ENCODE measurements around the gene GALNT12.
A peak's percentile ranks its signal among the peaks of the same experiment; 100 is the strongest.

Gene GALNT12

GRCh38 chr9:98786750-98787510 is 20.5 kb upstream of the GALNT12 start:
- Histone ChIP-seq H3K27me3 (ENCODE audit: control insufficient read depth, insufficient read depth, low read length) (no peaks in the 10 kb centered on the region), H3K9me3 (ENCODE audit: control insufficient read depth, low read length) (no peaks in the 10 kb centered on the region)

GRCh38 chr9:98787766-98788335 is 19.6 kb upstream of the GALNT12 start:
- Histone ChIP-seq H3K9me3 (ENCODE audit: control insufficient read depth, low read length) (no peaks in the 10 kb centered on the region), H3K4me1 (ENCODE audit: control insufficient read depth, insufficient read depth, low read length) (peaks cover 38% of the 10 kb centered on the region), H3K36me3 (ENCODE audit: control insufficient read depth, insufficient read depth, low read length) (no peaks in the 10 kb centered on the region), H3K9ac (ENCODE audit: low read length) (no peak overlapping the region), H3K4me3 (ENCODE audit: low read length) (no peak overlapping the region), H3K27me3 (ENCODE audit: control insufficient read depth, insufficient read depth, low read length) (no peaks in the 10 kb centered on the region)

More at GRCh38 chr9:98786750-98787510, 20.5 kb upstream of the GALNT12 start:
- Histone ChIP-seq H3K36me3 (ENCODE audit: control insufficient read depth, insufficient read depth, low read length) (no peaks in the 10 kb centered on the region), H3K4me3 (ENCODE audit: low read length) (no peak overlapping the region), H3K9ac (ENCODE audit: low read length) (no peak overlapping the region), H3K4me1 (ENCODE audit: control insufficient read depth, insufficient read depth, low read length) (peaks cover 38% of the 10 kb centered on the region)

- Histone ChIP-seq H3K9ac (ENCODE audit: low read length) (no peak overlapping the region), H3K9me3 (ENCODE audit: control insufficient read depth, low read length) (no peaks in the 10 kb centered on the region), H3K36me3 (ENCODE audit: control insufficient read depth, insufficient read depth, low read length) (no peaks in the 10 kb centered on the region), H3K4me3 (ENCODE audit: low read length) (no peak overlapping the region), H3K27me3 (ENCODE audit: control insufficient read depth, insufficient read depth, low read length) (no peaks in the 10 kb centered on the region), H3K4me1 (ENCODE audit: control insufficient read depth, insufficient read depth, low read length) (peaks cover 32% of the 10 kb centered on the region)
Observed at GRCh38 chr9:98789483-98790133, 17.9 kb upstream of the GALNT12 start.

- H3K36me3 ChIP-seq (ENCODE audit: control insufficient read depth, insufficient read depth, low read length) = no peaks in the 10 kb centered on the region
- H3K4me1 ChIP-seq (ENCODE audit: control insufficient read depth, insufficient read depth, low read length) = peaks cover 34% of the 10 kb centered on the region
- H3K9me3 ChIP-seq (ENCODE audit: control insufficient read depth, low read length) = no peaks in the 10 kb centered on the region
- H3K27me3 ChIP-seq (ENCODE audit: control insufficient read depth, insufficient read depth, low read length) = no peaks in the 10 kb centered on the region
- no peak overlapping the region for H3K4me3 ChIP-seq (ENCODE audit: low read length)
- no peak overlapping the region for H3K9ac ChIP-seq (ENCODE audit: low read length)
Observed at GRCh38 chr9:98790134-98790841, 17.2 kb upstream of the GALNT12 start.

GRCh38 chr9:98790842-98791607 is 16.4 kb upstream of the GALNT12 start:
- Histone ChIP-seq H3K27me3 (ENCODE audit: control insufficient read depth, insufficient read depth, low read length) (no peaks in the 10 kb centered on the region), H3K4me3 (ENCODE audit: low read length) (no peak overlapping the region), H3K36me3 (ENCODE audit: control insufficient read depth, insufficient read depth, low read length) (no peaks in the 10 kb centered on the region), H3K9me3 (ENCODE audit: control insufficient read depth, low read length) (no peaks in the 10 kb centered on the region), H3K9ac (ENCODE audit: low read length) (no peak overlapping the region), H3K4me1 (ENCODE audit: control insufficient read depth, insufficient read depth, low read length) (peaks cover 38% of the 10 kb centered on the region)

GRCh38 chr9:98791608-98792490 is 15.6 kb upstream of the GALNT12 start:
- no peak overlapping the region for H3K4me3 ChIP-seq (ENCODE audit: low read length)

GRCh38 chr9:98793031-98793430 is 14.4 kb upstream of the GALNT12 start:
- H3K9ac ChIP-seq (ENCODE audit: low read length) = no peak overlapping the region
- no peaks in the 10 kb centered on the region for H3K36me3 ChIP-seq (ENCODE audit: control insufficient read depth, insufficient read depth, low read length)
- peaks cover 35% of the 10 kb centered on the region for H3K4me1 ChIP-seq (ENCODE audit: control insufficient read depth, insufficient read depth, low read length)
- no peaks in the 10 kb centered on the region for H3K27me3 ChIP-seq (ENCODE audit: control insufficient read depth, insufficient read depth, low read length)
- no peaks in the 10 kb centered on the region for H3K9me3 ChIP-seq (ENCODE audit: control insufficient read depth, low read length)
- no peak overlapping the region for H3K4me3 ChIP-seq (ENCODE audit: low read length)

More at GRCh38 chr9:98791608-98792490, 15.6 kb upstream of the GALNT12 start:
- no peaks in the 10 kb centered on the region for H3K27me3 ChIP-seq (ENCODE audit: control insufficient read depth, insufficient read depth, low read length)
- H3K9ac ChIP-seq (ENCODE audit: low read length) = no peak overlapping the region
- H3K36me3 ChIP-seq (ENCODE audit: control insufficient read depth, insufficient read depth, low read length) = no peaks in the 10 kb centered on the region
- H3K9me3 ChIP-seq (ENCODE audit: control insufficient read depth, low read length) = no peaks in the 10 kb centered on the region
- H3K4me1 ChIP-seq (ENCODE audit: control insufficient read depth, insufficient read depth, low read length) = peaks cover 39% of the 10 kb centered on the region

GRCh38 chr9:98794802-98795201 is 12.7 kb upstream of the GALNT12 start:
- Histone ChIP-seq H3K9ac (ENCODE audit: low read length) (no peak overlapping the region), H3K4me1 (ENCODE audit: control insufficient read depth, insufficient read depth, low read length) (peaks cover 35% of the 10 kb centered on the region)

GRCh38 chr9:98795295-98795955 is 12.0 kb upstream of the GALNT12 start:
- Histone ChIP-seq H3K36me3 (ENCODE audit: control insufficient read depth, insufficient read depth, low read length) (no peaks in the 10 kb centered on the region), H3K4me3 (ENCODE audit: low read length) (peak overlapping the region; percentile 22), H3K4me1 (ENCODE audit: control insufficient read depth, insufficient read depth, low read length) (peaks cover 34% of the 10 kb centered on the region), H3K9me3 (ENCODE audit: control insufficient read depth, low read length) (no peaks in the 10 kb centered on the region), H3K27me3 (ENCODE audit: control insufficient read depth, insufficient read depth, low read length) (no peaks in the 10 kb centered on the region), H3K9ac (ENCODE audit: low read length) (peak overlapping the region; percentile 61)

More at GRCh38 chr9:98794802-98795201, 12.7 kb upstream of the GALNT12 start:
- no peaks in the 10 kb centered on the region for H3K9me3 ChIP-seq (ENCODE audit: control insufficient read depth, low read length)
- H3K27me3 ChIP-seq (ENCODE audit: control insufficient read depth, insufficient read depth, low read length) = no peaks in the 10 kb centered on the region
- H3K36me3 ChIP-seq (ENCODE audit: control insufficient read depth, insufficient read depth, low read length) = no peaks in the 10 kb centered on the region
- H3K4me3 ChIP-seq (ENCODE audit: low read length) = no peak overlapping the region

GRCh38 chr9:98795970-98796363 is 11.5 kb upstream of the GALNT12 start:
- Histone ChIP-seq H3K4me1 (ENCODE audit: control insufficient read depth, insufficient read depth, low read length) (peaks cover 29% of the 10 kb centered on the region), H3K9me3 (ENCODE audit: control insufficient read depth, low read length) (no peaks in the 10 kb centered on the region), H3K36me3 (ENCODE audit: control insufficient read depth, insufficient read depth, low read length) (no peaks in the 10 kb centered on the region), H3K4me3 (ENCODE audit: low read length) (peak overlapping the region; percentile 22), H3K27me3 (ENCODE audit: control insufficient read depth, insufficient read depth, low read length) (no peaks in the 10 kb centered on the region), H3K9ac (ENCODE audit: low read length) (peak overlapping the region; percentile 61)
